A549 (cell line): ENCODE results near the gene DTD1.

Source experiments
- BCL3 ChIP-seq: fragments of >200 bp; sonication (Bioruptor Twin); formaldehyde crosslinking; IDR thresholded peaks from 3 replicates; pipeline ENCODE4 v1.6.1; 2016
- BHLHE40 ChIP-seq: IDR thresholded peaks from 2 replicates; pipeline ENCODE4 v1.6.1; 2012; ENCODE audit warnings: low read depth, low read length, inconsistent platforms
- EHF ChIP-seq: fragments of 250-450 bp; sonication (Bioruptor Pico); IDR thresholded peaks from 2 replicates; pipeline ENCODE4 v1.5.0; 2020; ENCODE audit warnings: mild to moderate bottlenecking
- EP300 ChIP-seq, 2 experiments: fragments of >200 bp; sonication (Bioruptor Twin); formaldehyde crosslinking; IDR thresholded peaks; 2 replicates in 1 of 2; 3 replicates in 1 of 2; pipeline ENCODE4 v1.6.1; 2016 to 2017
- JUNB ChIP-seq: fragments of >200 bp; sonication (Bioruptor Twin); formaldehyde crosslinking; IDR thresholded peaks from 2 replicates; pipeline ENCODE4 v1.6.1; 2016
- RAD21 ChIP-seq, 2 experiments: fragments of >200 bp in 1 of 2; sonication (Bioruptor Twin) in 1 of 2; formaldehyde crosslinking in 1 of 2; IDR thresholded peaks in 1 of 2; conservative IDR thresholded peaks in 1 of 2; 2 replicates in 1 of 2; 3 replicates in 1 of 2; pipeline ENCODE4 v1.6.1; 2012 to 2018; ENCODE audit warnings: inconsistent platforms in 1 of 2
- RCOR1 ChIP-seq: fragments of 150-350 bp; IDR thresholded peaks from 2 replicates; pipeline ENCODE4 v1.6.1; 2014; ENCODE audit warnings: antibody characterized with exemption, low read length, low read depth
- RFX5 ChIP-seq: fragments of 450-650 bp; IDR thresholded peaks from 2 replicates; pipeline ENCODE4 v1.7.1; 2014; ENCODE audit warnings: antibody characterized with exemption, mild to moderate bottlenecking, moderate library complexity
- TF ChIP-seq, protein P1 (sequence below): fragments of >200 bp; sonication (Bioruptor Twin); formaldehyde crosslinking; IDR thresholded peaks from 3 replicates; pipeline ENCODE4 v1.5.1; 2016

DNA sequence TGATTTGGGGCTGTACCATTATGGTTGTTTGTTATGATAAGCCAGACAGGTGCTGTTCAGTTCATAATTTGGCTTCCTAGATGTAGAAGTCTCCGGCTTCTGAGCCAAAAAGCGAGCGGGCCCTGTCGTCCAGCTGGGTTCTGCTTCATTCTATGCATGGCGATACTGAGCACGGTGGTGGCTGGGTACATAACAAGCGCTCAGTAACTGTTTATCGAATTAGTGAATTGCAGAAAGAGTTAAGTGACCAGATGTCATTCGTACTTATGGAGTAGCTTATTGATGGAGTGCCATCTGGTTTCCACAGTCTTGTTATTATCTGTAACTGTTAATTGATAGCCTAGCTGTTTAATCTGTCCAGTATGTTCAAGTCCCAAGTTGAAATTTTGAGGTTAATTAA, 85.0 kb downstream of the DTD1 start:
- TF ChIP-seq RFX5 (no peak), BHLHE40 (no peak), EP300 (IDR thresholded peaks at IDR 0.05) (no peak), RCOR1 (no peak), RAD21 (conservative IDR thresholded peaks at IDR 0.05 in 1 of 2, IDR thresholded peaks at IDR 0.05 in 1 of 2) (no peak), EHF (CRISPR knock-in tag) (no peak), JUNB (no peak), BCL3 (no peak)
- TF ChIP-seq, protein P1, sequence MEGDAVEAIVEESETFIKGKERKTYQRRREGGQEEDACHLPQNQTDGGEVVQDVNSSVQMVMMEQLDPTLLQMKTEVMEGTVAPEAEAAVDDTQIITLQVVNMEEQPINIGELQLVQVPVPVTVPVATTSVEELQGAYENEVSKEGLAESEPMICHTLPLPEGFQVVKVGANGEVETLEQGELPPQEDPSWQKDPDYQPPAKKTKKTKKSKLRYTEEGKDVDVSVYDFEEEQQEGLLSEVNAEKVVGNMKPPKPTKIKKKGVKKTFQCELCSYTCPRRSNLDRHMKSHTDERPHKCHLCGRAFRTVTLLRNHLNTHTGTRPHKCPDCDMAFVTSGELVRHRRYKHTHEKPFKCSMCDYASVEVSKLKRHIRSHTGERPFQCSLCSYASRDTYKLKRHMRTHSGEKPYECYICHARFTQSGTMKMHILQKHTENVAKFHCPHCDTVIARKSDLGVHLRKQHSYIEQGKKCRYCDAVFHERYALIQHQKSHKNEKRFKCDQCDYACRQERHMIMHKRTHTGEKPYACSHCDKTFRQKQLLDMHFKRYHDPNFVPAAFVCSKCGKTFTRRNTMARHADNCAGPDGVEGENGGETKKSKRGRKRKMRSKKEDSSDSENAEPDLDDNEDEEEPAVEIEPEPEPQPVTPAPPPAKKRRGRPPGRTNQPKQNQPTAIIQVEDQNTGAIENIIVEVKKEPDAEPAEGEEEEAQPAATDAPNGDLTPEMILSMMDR, result no peak
